T-helper 2 cell treated with Interferon-gamma antibody and Interleukin-4, amounts not matched to agents 5 μg/mL and 100 μg/mL, for 36 hours (primary cell): Measurements from ENCODE around the gene ENSA.
"Not testable (repeated sequence)": the region's sequence is repeated elsewhere in the genome, so short reads cannot be mapped to it uniquely, and the experiment has no call there.

Experiments used
- DNase-seq: peaks from one replicate; pipeline ENCODE4 v3.0.0; 2021; ENCODE audit warnings: low spot score
- H3K27ac Mint-ChIP-seq: one replicate; pipeline ENCODE4 v1.8.0; 2021; ENCODE audit warnings: mild to moderate bottlenecking, mixed read lengths
- H3K27me3 Mint-ChIP-seq: one replicate; pipeline ENCODE4 v1.8.0; 2021; ENCODE audit warnings: low read depth, mixed read lengths
- H3K36me3 Mint-ChIP-seq: one replicate; pipeline ENCODE4 v1.8.0; 2021; ENCODE audit warnings: low read depth, mixed read lengths
- H3K4me1 Mint-ChIP-seq: one replicate; pipeline ENCODE4 v1.8.0; 2021; ENCODE audit warnings: low read depth, mixed read lengths
- H3K4me3 Mint-ChIP-seq: one replicate; pipeline ENCODE4 v1.8.0; 2022; ENCODE audit warnings: mild to moderate bottlenecking, moderate library complexity, mixed read lengths
- H3K9me3 Mint-ChIP-seq: one replicate; pipeline ENCODE4 v1.8.0; 2021; ENCODE audit warnings: mixed read lengths

The ENSA gene, protein sequence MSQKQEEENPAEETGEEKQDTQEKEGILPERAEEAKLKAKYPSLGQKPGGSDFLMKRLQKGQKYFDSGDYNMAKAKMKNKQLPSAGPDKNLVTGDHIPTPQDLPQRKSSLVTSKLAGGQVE

DNA sequence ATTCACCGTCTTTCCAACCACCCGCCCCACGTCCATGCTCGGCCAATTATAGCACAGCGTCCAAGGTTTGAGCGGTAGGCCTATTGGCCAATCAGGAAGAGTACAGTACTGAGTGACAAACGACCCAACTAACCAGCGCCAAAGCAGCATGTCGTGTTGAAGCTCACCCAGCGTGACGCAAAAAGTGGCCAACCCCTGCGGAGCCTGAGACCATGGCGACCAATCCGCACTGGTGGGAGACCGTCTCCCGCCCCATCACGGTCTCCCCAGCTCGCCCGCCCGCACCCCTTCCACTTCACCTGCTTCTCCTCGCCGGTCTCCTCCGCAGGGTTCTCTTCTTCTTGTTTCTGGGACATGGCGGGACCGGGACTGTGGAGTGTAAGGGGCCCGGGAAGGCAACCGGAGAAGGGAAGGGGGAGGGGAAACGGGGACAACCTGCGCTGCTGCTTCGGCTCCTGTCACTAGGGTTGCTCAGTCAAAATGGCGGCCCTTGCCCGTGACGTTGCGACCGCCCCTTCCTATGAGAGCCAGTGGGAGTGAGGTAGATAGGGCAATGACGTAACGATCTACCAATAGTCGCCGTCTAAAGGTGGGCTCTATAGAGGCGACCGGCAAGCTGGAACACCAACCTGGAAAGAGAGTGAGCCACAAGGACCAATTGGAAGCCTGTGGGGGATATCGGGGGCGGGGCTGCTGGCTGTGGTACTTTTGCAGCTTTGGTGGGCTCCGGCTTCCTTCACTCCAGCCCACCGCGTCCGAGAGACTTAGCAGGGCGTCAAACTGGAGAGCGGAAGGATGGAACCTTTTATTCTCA, at the start of gene ENSA:
ENSA (minus strand) TSS at position 498 of the 814 bp plus-strand sequence; CDS start at position 356, 142 bp downstream.
- Mint-ChIP-seq H3K27ac (no peak within 1 kb of the TSS), H3K27me3 (no peaks in the 10 kb centered on the region), H3K4me3 (no peak within 1 kb of the TSS), H3K36me3 (peaks cover 28% of the 10 kb centered on the region), H3K9me3 (no peaks in the 10 kb centered on the region), H3K4me1 (peaks cover 21% of the 10 kb centered on the region)
- peak; percentile 95 for DNase-seq

DNA sequence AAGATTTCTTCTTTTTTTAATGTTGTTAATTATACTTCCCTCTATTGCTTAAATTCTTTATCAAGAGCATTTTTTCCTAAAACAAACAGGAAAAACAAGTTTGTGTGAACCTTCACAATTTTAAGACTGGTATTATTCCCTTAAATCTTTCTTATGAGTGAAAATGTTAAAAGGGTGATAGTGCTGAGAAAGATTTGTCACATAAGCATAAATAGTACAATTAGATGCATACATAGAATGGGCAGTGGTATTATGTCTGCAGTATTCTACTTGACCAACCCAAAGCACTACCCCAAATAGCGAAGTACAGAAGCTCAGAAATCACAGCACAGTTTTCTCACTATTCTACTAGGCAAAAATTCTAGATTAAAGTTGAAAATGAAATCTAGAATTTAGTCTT, 49.6 kb upstream of the ENSA start:
- Mint-ChIP-seq H3K36me3 (peaks cover 17% of the 10 kb centered on the region), H3K27ac (no peak overlapping the region), H3K4me3 (no peak overlapping the region), H3K27me3 (no peaks in the 10 kb centered on the region), H3K4me1 (peaks cover 12% of the 10 kb centered on the region), H3K9me3 (no peaks in the 10 kb centered on the region)
- no peak for DNase-seq

DNA sequence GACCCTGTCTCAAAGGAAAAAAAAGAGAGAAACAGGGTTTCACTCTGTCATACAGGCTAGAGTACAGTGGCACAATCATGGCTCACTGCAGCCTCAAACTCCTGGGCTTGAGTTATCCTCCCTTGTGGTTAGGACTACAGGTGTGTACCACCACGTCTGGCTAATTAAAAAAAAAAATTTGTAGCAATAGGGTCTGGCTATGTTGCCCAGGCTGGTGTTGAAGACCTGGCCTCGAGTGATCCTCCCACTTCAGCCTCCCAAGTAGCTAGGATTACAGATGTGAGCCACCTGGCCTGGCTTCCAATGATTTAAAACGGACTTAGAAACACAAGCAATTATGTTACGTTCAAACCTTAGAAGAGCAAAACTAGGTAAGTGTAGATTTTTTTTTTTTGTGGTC, 45.5 kb upstream of the ENSA start:
- H3K9me3 Mint-ChIP-seq: no peaks in the 10 kb centered on the region
- DNase-seq: no peak
- no peaks in the 10 kb centered on the region for H3K27me3 Mint-ChIP-seq
- no peak overlapping the region for H3K4me3 Mint-ChIP-seq
- peaks cover 9% of the 10 kb centered on the region for H3K4me1 Mint-ChIP-seq
- no peak overlapping the region for H3K27ac Mint-ChIP-seq
- H3K36me3 Mint-ChIP-seq: peaks cover 6% of the 10 kb centered on the region

DNA sequence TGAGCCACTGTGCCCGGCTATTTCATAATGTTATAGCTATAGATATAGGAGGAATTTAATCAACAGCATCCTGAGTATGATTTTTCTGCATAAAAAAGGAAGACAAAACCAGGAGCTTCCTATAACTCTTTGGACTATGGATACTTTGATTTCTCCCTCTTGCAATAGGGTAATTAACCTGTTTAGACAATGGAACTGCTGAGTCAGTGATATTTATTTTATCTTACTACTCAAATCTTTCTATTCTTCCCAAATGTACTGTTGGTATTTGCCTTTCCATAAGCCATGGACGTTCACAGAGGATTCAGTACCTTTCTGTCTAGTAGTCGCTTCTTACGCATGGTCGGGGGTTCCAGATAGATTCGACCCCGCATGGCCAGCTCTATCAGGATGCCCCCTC, 33.9 kb upstream of the ENSA start:
- Mint-ChIP-seq H3K36me3 (peaks cover 24% of the 10 kb centered on the region), H3K9me3 (no peaks in the 10 kb centered on the region), H3K27ac (no peak overlapping the region)

DNA sequence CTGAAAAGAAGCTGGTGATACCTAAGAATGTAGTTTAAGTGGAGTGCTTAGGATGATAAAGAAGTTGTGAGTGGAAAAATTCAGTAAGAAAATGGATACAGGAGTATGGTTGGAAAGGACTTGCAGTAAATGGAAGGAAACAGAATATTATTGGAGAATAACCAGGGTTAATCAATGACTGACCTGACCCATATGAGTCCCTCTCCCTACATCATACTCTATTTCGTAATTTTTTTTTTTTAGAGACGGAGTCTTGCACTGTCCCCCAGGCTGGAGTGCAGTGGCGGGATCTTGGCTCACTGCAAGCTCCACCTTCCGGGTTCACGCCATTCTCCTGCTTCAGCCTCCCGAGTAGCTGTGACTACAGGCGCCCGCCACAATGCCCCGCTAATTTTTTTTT, 33.4 kb upstream of the ENSA start:
- Mint-ChIP-seq H3K4me3 (no peak overlapping the region), H3K36me3 (peaks cover 27% of the 10 kb centered on the region), H3K4me1 (peaks cover 4% of the 10 kb centered on the region), H3K27me3 (no peaks in the 10 kb centered on the region), H3K27ac (no peak overlapping the region), H3K9me3 (no peaks in the 10 kb centered on the region)
- no peak for DNase-seq

More for the DNA sequence above, 33.9 kb upstream of the ENSA start:
- H3K4me3 Mint-ChIP-seq: no peak overlapping the region
- H3K4me1 Mint-ChIP-seq: peaks cover 4% of the 10 kb centered on the region
- no peaks in the 10 kb centered on the region for H3K27me3 Mint-ChIP-seq
- no peak for DNase-seq

DNA sequence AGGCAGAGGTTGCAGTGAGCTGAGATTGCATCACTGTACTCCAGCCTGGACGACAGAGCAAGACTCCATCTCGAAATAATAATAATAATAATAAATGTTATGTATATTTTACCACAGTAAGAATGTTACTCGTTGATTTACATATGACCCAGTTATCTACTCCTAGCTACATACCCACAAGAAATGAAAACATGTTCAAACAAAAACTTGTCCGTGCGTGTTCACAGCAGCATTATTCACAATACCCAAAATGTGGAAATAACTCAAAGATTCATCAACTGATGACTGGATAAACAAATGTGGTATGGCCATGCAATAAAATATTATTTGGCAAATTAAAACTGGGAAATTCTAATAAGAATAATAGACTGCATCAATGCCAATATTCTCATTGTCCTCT, 31.7 kb upstream of the ENSA start:
- H3K9me3 Mint-ChIP-seq: no peaks in the 10 kb centered on the region
- no peaks in the 10 kb centered on the region for H3K27me3 Mint-ChIP-seq
- no peak overlapping the region for H3K27ac Mint-ChIP-seq
- H3K4me1 Mint-ChIP-seq: peaks cover 4% of the 10 kb centered on the region
- H3K4me3 Mint-ChIP-seq: no peak overlapping the region
- H3K36me3 Mint-ChIP-seq: peaks cover 27% of the 10 kb centered on the region
- no peak for DNase-seq

DNA sequence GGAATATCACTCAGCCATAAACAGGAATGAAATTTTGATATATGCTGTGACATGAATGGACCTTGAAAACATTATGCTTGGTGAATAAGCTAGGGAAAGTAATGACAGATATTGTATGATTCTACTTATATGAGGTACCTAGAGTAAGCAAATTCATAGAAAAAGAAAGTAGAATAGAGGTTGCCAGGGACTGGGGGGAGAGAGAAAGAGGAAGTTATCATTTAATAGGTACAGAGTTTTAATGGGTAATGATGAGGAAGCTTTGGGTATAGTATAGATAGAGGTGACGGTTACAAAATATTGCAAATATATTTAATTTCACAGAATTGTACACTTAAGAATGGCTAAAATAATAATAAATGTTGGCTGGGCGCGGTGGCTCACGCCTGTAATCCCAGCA, 31.2 kb upstream of the ENSA start:
- H3K4me1 Mint-ChIP-seq: peaks cover 3% of the 10 kb centered on the region
- DNase-seq: no peak
- H3K36me3 Mint-ChIP-seq: peaks cover 27% of the 10 kb centered on the region
- no peak overlapping the region for H3K27ac Mint-ChIP-seq
- H3K9me3 Mint-ChIP-seq: no peaks in the 10 kb centered on the region
- H3K27me3 Mint-ChIP-seq: no peaks in the 10 kb centered on the region
- H3K4me3 Mint-ChIP-seq: no peak overlapping the region

DNA sequence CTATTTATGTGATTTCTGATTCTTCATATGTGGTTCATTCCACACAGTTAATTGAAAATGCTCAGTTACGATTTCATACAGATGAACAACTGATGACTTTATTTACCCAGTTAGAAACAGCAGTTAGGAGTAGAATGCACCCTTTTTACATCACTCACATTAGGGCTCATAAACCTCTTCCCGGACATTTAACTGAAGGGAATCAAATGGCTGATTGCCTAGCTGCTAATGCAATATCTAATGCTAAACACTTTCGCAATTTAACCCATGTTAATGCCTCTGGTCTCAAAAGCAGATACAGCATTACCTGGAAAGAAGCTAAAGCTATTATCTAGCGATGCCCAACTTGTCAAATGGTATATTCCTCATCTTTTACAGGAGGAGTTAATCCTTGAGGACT, 27.7 kb upstream of the ENSA start:
- H3K4me3 Mint-ChIP-seq, H3K4me1 Mint-ChIP-seq, DNase-seq, H3K27me3 Mint-ChIP-seq, H3K27ac Mint-ChIP-seq, H3K9me3 Mint-ChIP-seq: not testable (repeated sequence)
- H3K36me3 Mint-ChIP-seq: peaks cover 20% of the 10 kb centered on the region

DNA sequence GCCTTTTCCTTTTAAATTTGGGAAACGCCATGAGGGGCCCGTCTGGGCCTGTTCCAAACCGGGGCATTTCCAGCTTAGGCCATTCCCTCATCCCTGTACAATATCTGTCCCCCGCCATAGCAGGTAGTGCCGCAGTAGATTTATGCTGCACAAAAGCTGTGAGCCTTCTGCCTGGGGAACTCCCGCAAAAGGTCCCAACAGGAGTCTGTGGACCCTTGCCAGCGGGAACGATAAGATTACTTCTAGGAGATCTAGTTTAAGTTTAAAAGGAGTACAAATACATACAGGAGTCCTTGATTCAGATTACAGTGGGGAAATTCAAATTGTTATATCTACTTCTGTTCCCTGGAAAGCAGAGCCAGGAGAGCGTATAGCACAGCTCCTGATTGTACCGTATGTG, 25.2 kb upstream of the ENSA start:
- DNase-seq, H3K9me3 Mint-ChIP-seq, H3K4me1 Mint-ChIP-seq, H3K27me3 Mint-ChIP-seq, H3K27ac Mint-ChIP-seq, H3K4me3 Mint-ChIP-seq: not testable (repeated sequence)
- peaks cover 11% of the 10 kb centered on the region for H3K36me3 Mint-ChIP-seq

DNA sequence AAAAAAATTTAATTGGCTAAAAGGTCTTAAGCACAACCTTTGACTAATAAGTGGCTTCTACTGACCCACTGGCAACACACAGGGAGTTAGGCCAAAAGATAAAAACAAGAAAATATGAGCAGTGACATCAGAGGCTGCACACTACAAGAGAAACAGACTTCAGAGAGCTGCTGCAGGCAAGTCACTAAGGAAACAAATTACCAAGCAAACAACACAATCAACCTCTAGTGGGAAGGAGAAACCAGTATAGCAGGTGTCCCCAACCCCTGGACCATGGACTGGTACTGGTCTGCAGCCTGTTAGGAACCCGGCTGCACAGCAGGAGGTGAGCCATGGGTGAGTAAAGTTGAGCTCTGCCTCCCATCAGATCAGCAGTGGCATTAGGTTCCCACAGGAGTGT, 20.8 kb upstream of the ENSA start:
- Mint-ChIP-seq H3K4me1 (peaks cover 2% of the 10 kb centered on the region), H3K27ac (no peak overlapping the region), H3K4me3 (no peak overlapping the region), H3K36me3 (peaks cover 21% of the 10 kb centered on the region), H3K9me3 (no peaks in the 10 kb centered on the region), H3K27me3 (no peaks in the 10 kb centered on the region)
- DNase-seq: no peak

DNA sequence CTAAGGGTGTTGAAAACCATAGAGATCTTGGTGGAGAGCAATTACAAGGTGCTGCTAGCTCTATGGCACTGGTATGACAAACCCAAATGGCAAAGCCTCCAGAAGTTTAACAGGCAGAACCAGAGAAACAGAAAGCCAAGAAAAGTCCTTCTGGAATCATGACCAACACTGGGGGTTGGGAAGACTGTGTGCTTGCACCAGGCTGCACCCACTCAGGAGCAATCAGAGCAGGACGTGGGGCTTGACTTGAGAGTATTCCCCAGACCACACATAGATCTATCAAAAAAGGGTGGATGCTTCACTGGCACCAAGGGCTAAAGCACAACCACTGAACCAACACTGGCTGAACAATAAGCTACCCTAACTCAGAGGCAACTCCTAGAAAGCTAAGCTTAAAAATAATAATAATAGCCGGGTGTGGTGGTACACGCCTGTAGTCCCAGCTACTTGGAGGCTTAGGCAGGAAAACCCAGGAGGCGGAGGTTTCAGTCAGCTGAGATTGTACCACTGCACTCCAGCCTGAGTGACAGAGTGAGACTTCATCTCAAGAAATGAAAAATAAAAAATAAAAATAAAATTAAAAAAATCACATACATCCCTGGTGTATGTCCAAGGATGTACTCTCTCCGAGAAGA, 20.1 kb upstream of the ENSA start:
- no peak for DNase-seq
- no peak overlapping the region for H3K27ac Mint-ChIP-seq
- no peak overlapping the region for H3K4me3 Mint-ChIP-seq
- H3K4me1 Mint-ChIP-seq: peaks cover 2% of the 10 kb centered on the region
- H3K9me3 Mint-ChIP-seq: no peaks in the 10 kb centered on the region
- peaks cover 21% of the 10 kb centered on the region for H3K36me3 Mint-ChIP-seq
- H3K27me3 Mint-ChIP-seq: no peaks in the 10 kb centered on the region

DNA sequence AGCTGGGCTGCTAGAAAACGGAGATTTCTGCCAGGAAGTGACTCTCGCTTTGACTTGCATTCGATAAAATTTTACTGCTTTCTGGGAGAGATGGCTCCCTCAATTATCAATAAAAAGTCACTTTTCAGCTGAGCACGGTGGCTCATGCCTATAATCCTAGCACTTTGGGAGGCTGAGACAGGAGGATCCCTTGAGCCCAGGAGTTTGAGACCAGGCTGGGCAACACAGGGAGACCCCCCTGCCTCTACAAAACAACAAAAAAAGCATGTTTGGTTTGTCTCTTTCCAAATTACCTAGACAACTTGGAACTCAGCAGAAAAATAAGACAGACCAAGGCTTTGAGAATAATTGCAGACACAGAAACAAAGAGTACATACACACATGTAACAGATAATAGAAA, 12.9 kb upstream of the ENSA start:
- Mint-ChIP-seq H3K9me3 (no peaks in the 10 kb centered on the region), H3K36me3 (peaks cover 7% of the 10 kb centered on the region), H3K27me3 (no peaks in the 10 kb centered on the region), H3K4me3 (no peak overlapping the region), H3K27ac (no peak overlapping the region), H3K4me1 (no peaks in the 10 kb centered on the region)
- no peak for DNase-seq

DNA sequence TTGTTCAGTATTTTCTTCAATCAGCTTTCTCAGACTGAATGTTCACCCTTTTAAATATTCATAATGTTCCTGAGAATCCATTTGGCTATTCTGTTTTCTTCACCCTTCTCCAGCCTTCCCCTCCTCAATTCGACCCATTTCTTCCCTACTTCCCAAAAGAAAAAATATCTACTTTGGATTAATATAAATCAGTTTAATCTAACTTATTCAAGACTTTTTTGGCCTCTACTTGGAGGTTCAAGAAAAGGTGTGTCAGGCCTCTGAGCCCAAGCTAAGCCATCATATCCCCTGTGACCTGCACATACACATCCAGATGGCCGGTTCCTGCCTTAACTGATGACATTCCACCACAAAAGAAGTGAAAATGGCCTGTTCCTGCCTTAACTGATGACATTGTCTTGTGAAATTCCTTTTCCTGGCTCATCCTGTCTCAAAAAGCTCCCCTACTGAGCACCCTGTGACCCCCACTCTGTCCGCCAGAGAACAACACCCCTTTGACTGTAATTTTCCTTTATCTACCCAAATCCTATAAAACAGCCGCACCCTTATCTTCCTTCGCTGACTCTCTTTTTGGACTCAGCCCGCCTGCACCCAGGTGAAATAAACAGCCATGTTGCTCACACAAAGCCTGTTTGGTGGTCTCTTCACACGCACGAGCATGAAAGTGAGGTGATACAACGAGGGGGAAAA, 11.9 kb upstream of the ENSA start:
- H3K4me1 Mint-ChIP-seq, H3K36me3 Mint-ChIP-seq, H3K4me3 Mint-ChIP-seq, H3K9me3 Mint-ChIP-seq, DNase-seq, H3K27me3 Mint-ChIP-seq, H3K27ac Mint-ChIP-seq: not testable (repeated sequence)

DNA sequence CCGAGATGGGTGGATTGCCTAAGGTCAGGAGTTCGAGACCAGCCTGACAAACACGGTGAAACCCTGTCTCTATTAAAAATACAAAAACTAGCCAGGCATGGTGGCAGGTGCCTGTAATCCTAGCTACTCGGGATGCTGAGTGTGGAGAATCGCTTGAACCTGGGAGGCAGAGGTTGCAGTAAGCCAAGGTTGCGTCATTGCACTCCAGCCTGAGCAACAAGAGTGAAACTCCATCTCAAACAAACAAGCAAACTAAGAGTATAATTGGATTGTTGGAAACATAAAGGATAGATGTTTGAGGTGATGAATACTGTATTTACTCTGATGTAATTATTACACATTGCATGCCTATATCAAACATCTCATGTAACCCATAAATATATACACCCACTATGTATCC, 9.0 kb upstream of the ENSA start:
- DNase-seq, H3K9me3 Mint-ChIP-seq, H3K27me3 Mint-ChIP-seq, H3K4me1 Mint-ChIP-seq, H3K4me3 Mint-ChIP-seq, H3K27ac Mint-ChIP-seq, H3K36me3 Mint-ChIP-seq: not testable (repeated sequence)
